ENCODE data around the gene ADCY5. TPM values are rescaled to one million over a fixed set of nuclear protein-coding genes. Genes with fewer than 3 reads are reported as not detected.
A peak's percentile ranks its signal among the peaks of the same experiment; 100 is the strongest.
"Not testable (repeated sequence)": the region's sequence is repeated elsewhere in the genome, so short reads cannot be mapped to it uniquely, and the experiment has no call there.

ADCY5 gene
- total and polyA plus RNA-seq, 10 donors, result 1.7 to 20.6 (median 11.7) TPM

DNA sequence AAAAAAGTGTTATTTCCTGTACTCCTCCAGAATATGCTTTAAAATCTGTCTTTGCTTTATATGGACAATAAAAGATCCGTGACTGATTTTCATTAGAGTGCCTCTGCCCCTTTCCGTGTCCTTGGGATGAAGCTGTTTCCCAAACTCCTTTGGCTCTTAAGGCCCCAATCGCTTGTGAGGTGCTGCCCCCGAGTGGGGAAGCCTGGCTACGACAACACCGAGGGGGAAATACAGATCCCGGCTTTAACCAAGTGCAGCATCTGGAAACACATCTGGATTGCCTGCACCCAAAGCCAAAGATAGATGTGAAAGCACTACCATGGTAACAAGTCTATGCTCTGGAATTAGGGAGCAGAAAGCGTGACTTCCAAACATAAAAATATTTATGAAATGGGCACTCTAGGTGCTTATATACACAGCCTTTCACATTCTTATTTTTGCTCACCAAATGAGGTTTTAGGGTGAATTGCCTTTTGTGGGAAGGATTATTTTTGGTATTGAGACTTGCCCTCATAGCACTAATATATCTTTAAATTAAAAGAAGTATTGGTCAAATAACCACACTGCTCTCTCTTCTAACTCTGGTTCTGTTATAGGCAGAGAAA is 40.6 kb upstream of the ADCY5 start:
- Histone ChIP-seq H3K27me3 (replicated peaks in 1 of 7) (no peaks in the 10 kb centered on the region), H3K4me1 (peaks cover 0 to 9% (median 0%) of the 10 kb centered on the region in 6 donors), H3K36me3 (peaks cover 0 to 31% (median 4%) of the 10 kb centered on the region in 6 donors), H3K9me3 (no peaks in the 10 kb centered on the region), H3K27ac (no peak overlapping the region), H3K4me3 (no peak overlapping the region)
- no peak for DNase-seq
- intact Hi-C loops (cut with DNase I; ENCODE audit: low total_unique reads), result loop anchor here (5.0 kb wide), 1 partner anchor 162 kb away; no protein-coding TSS in a partner anchor
- WGBS, 5 donors, result 10 to 22% (median 15%) methylated on average over 8 of the region's 8 CpGs
- TF ChIP-seq, protein P1, sequence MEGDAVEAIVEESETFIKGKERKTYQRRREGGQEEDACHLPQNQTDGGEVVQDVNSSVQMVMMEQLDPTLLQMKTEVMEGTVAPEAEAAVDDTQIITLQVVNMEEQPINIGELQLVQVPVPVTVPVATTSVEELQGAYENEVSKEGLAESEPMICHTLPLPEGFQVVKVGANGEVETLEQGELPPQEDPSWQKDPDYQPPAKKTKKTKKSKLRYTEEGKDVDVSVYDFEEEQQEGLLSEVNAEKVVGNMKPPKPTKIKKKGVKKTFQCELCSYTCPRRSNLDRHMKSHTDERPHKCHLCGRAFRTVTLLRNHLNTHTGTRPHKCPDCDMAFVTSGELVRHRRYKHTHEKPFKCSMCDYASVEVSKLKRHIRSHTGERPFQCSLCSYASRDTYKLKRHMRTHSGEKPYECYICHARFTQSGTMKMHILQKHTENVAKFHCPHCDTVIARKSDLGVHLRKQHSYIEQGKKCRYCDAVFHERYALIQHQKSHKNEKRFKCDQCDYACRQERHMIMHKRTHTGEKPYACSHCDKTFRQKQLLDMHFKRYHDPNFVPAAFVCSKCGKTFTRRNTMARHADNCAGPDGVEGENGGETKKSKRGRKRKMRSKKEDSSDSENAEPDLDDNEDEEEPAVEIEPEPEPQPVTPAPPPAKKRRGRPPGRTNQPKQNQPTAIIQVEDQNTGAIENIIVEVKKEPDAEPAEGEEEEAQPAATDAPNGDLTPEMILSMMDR (IDR thresholded peaks at IDR 0.05 in 8 of 11, conservative IDR thresholded peaks at IDR 0.05 in 3 of 11), result peak; percentile 36 to 86 (median 77)
- TF ChIP-seq POLR2A (IDR thresholded peaks at IDR 0.05), result no peak

DNA sequence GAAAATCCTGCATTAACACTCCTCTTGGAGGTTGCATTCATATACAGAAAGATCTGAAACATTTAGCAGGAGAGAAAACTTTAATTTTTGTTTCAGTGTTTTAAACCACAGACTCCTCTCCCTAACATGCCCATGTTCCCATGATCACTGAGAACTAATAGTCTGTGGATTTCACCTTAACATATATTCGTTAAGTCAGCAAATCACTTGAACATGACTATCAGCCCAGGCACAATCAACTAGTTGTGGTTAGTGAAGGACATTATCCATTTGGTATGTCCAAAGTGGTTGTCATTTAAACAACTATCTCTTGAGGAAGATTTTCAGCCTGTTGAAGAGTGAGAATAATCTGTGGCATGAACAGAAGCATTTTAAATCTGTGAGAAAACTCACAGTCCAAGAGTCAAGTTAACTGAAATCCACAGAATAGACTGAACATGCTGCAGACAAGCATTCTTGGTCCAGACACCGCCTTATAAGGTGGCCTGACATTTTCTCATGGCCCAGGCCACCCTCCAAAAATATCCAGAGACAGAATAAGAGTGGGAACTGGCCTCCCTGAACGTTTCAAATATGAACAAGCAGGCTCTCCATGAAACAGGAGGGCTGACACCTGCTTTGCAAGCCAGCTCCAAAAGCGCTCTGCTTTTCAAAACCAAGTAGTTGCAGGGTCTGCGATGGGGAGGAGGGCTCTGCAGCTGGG is 39.9 kb upstream of the ADCY5 start:
- Histone ChIP-seq H3K4me3 (no peak overlapping the region), H3K27me3 (replicated peaks in 1 of 7) (no peaks in the 10 kb centered on the region), H3K4me1 (peaks cover 0 to 9% (median 0%) of the 10 kb centered on the region in 6 donors), H3K9me3 (no peaks in the 10 kb centered on the region), H3K27ac (no peak overlapping the region), H3K36me3 (peaks cover 0 to 24% (median 0%) of the 10 kb centered on the region in 6 donors)
- peak; percentile 13 for DNase-seq
- TF ChIP-seq, protein P1 (IDR thresholded peaks at IDR 0.05 in 8 of 11, conservative IDR thresholded peaks at IDR 0.05 in 3 of 11), result no peak
- TF ChIP-seq POLR2AphosphoS5 (IDR thresholded peaks at IDR 0.05), result no peak
- 71 to 90% (median 83%) methylated on average over 5 of the region's 5 CpGs for WGBS, 5 donors
- intact Hi-C loops (cut with DNase I; ENCODE audit: low total_unique reads), result no loop called here

DNA sequence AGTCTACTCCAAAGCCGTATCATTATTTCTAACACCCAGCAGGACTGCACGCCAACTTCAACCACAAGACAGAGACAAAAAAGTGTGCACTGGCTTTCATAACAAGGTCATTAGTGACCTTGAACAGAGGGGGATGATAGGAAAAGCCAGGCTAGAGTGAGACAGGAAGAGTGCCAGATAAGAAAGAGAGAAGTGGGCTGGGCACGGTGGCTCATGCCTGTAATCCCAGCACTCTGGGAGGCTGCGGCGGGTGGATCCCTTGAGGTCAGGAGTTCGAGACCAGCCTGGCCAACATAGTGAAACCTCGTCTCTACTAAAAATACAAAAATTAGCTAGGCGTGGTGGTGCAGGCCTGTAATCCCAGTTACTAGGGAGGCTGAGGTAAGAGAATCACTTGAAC is 38.2 kb upstream of the ADCY5 start:
- peaks cover 0 to 14% (median 0%) of the 10 kb centered on the region in 6 donors for H3K36me3 ChIP-seq
- H3K9me3 ChIP-seq; H3K27me3 ChIP-seq (replicated peaks in 1 of 7); H3K4me3 ChIP-seq; DNase-seq; H3K4me1 ChIP-seq; intact Hi-C loops (cut with DNase I; ENCODE audit: low total_unique reads); H3K27ac ChIP-seq: not testable (repeated sequence)
- WGBS, 5 donors, result 64 to 79% (median 71%) methylated on average over 8 of the region's 8 CpGs

DNA sequence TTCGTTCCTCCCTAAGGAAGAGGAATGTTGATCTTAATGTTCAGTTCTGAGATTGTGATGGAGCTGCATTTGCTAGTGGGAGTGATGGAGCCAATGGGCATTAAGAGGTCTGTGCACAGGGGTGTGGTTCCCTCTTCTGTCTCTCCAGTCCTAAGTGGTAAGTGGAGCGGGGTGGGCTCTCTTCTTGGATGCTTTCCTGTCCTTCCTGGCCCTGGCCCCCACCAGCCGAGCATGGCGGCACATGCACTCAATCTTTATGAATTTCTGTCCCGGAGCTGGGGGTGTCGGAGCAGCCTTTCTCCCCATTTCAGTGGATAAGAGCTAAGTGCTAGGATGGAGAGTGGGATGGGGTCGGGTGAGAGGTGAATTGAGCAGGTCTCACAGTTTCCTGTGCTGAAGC is 37.6 kb upstream of the ADCY5 start:
- TF ChIP-seq, protein P1 (IDR thresholded peaks at IDR 0.05 in 8 of 11, conservative IDR thresholded peaks at IDR 0.05 in 3 of 11), result no peak
- Histone ChIP-seq H3K36me3 (peaks cover 0 to 12% (median 0%) of the 10 kb centered on the region in 6 donors), H3K4me3 (no peak overlapping the region), H3K4me1 (peaks cover 0 to 9% (median 0%) of the 10 kb centered on the region in 6 donors), H3K27me3 (replicated peaks in 1 of 7) (no peaks in the 10 kb centered on the region), H3K27ac (no peak overlapping the region), H3K9me3 (no peaks in the 10 kb centered on the region)
- intact Hi-C loops (cut with DNase I; ENCODE audit: low total_unique reads), result no loop called here
- no peak for DNase-seq
- WGBS, 5 donors, result 80 to 89% (median 82%) methylated on average over 7 of the region's 7 CpGs

Data from spleen (tissue), 11 donors.